Fibroblast of lung (primary cell): ENCODE results near the gene BEND7.

Experiments
- EZH2 ChIP-seq: IDR thresholded peaks from 2 replicates; pipeline ENCODE4 v1.5.1; 2012; ENCODE audit warnings: low read length, control low read depth, mild to moderate bottlenecking; ENCODE audit errors: missing control alignments
- TF ChIP-seq, protein P1 (sequence below), 2 donors: IDR thresholded peaks in 1 of 2; conservative IDR thresholded peaks in 1 of 2; 1 replicate in 1 of 2; 2 replicates in 1 of 2; pipeline ENCODE4 v1.5.1; 2011 to 2012; ENCODE audit warnings: low read length in 2 of 2, control low read depth in 1 of 2, inconsistent platforms in 1 of 2, low read depth in 1 of 2, mild to moderate bottlenecking in 1 of 2

DNA sequence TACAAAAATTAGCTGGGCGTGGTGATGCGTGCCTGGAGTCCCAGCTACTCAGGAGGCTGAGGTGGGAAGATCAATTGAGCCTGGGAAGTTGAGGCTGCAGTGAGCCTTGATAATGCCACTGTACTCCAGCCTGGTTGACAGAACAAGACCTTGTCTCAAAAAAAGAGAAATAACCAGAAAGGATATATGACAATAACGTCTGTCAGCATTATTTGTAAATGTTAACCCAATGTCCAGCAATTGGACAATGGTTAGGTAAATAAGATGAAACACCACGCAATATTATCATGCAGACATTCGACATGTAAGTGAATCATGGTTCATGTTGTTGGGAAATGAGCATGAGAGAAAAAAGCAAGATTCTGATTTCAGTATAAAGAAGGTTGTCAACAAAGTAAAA, 136.1 kb downstream of the BEND7 start:
- TF ChIP-seq, protein P1, sequence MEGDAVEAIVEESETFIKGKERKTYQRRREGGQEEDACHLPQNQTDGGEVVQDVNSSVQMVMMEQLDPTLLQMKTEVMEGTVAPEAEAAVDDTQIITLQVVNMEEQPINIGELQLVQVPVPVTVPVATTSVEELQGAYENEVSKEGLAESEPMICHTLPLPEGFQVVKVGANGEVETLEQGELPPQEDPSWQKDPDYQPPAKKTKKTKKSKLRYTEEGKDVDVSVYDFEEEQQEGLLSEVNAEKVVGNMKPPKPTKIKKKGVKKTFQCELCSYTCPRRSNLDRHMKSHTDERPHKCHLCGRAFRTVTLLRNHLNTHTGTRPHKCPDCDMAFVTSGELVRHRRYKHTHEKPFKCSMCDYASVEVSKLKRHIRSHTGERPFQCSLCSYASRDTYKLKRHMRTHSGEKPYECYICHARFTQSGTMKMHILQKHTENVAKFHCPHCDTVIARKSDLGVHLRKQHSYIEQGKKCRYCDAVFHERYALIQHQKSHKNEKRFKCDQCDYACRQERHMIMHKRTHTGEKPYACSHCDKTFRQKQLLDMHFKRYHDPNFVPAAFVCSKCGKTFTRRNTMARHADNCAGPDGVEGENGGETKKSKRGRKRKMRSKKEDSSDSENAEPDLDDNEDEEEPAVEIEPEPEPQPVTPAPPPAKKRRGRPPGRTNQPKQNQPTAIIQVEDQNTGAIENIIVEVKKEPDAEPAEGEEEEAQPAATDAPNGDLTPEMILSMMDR (conservative IDR thresholded peaks at IDR 0.05 in 1 of 2, IDR thresholded peaks at IDR 0.05 in 1 of 2; ENCODE audit: low read depth in 1 of 2, low read length in 2 of 2): no peak
- TF ChIP-seq EZH2: no peak
